Activated CD4-positive, alpha-beta T cell treated with anti-CD3 and anti-CD28 coated beads, Interleukin-2, Interleukin-6, amounts not matched to agents 100 ng/mL and 50 ng/mL, durations not matched to agents 16 hours and 8 hours (primary cell): Measurements from ENCODE around the gene ELAC1.
"Not testable (repeated sequence)": the region's sequence is repeated elsewhere in the genome, so short reads cannot be mapped to it uniquely, and the experiment has no call there.

ENCODE experiments used
- DNase-seq: peaks from one replicate; pipeline ENCODE4 v3.0.0-alpha.2; 2020

The ELAC1 gene

DNA sequence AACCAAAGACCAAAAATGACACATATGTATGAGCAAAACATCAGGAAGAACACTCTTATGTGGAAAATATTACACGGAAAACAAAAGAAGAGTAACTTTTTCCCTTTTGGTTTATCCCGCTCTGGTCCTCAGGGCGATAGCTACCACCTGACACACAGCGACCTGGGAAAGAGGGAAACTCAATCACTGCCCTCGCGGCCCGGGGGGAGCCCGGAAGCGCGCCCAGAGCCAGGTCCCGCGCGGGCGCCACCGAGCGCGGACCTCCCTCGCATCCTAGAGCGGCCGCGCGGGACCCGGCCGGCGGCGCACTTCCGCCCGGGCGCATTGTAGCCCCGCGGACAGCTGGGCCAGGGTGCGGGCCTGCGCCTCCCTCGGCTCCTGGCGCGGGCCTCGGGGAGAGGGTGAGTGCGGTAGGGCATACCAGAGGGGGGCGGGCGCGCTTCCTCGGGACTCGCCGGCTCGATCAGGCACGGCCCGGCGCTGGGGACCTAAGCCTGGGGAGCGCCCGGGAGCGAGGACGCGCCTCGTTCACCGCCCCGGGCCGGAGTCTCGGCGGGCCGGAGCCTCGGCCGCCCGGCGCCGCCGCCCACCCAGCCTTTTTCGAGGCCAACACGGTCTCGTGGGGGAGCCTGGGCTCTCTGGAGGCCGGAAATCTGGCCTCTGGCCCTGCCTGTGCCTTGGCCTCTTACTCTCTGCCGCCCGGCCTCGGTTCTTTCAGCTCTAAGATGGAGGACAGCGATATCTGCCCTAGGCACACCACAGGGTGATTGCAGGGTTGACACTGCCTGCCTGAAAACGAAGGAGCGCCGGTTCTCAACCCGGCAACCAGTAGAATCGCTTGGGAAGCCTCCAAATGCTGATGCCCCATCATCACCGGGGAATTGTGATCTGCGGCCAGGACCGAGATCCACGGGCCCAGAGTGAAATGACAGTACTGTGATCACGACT, at the start of gene ELAC1:
Gene ELAC1 (plus strand): TSS at position 327 of the 948 bp plus-strand sequence. CDS start 6,365 bp downstream, outside the sequence.
- peak; percentile 80 for DNase-seq

DNA sequence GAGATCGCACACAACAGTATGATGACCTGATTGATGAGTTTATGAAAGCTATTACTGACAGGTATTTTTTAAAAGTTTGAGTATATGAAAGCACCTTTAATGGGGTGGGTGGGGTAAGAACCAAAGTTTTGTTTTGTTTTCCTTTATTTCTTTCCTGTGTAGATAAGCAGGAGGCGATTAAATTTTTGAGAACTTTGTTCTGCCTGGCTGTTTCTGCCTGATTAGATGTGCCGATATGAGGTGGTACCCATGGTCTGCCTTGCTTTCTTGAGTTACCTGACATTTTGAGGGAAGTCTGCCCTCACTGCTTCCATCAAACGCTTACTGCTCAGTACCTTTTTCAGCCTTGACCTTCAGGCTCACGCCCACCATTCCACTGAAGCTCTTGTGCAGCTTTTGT, 49.7 kb upstream of the ELAC1 start:
- no peak for DNase-seq

- no peak for DNase-seq
Observed at GRCh38 chr18:50924372-50924771, 43.5 kb upstream of the ELAC1 start.

DNA sequence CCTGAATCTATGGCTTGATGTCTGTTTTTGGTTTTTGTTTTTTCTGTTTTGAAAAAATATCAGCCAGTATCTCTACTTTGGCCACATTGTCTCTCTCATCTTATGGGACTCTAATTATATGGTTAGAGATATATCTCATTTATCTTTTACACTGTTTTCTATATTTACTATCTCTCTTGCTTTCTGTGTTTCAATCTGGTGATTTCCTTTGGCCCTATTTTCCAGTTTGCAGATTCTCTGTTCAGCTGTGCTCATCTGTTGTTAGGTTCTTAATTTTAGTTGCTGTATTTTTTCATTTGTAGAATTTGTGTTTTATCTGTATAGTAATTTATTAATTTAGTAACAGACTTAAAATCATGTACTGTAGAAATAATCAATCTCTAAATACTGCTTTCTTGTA, 41.3 kb upstream of the ELAC1 start:
- no peak for DNase-seq

DNA sequence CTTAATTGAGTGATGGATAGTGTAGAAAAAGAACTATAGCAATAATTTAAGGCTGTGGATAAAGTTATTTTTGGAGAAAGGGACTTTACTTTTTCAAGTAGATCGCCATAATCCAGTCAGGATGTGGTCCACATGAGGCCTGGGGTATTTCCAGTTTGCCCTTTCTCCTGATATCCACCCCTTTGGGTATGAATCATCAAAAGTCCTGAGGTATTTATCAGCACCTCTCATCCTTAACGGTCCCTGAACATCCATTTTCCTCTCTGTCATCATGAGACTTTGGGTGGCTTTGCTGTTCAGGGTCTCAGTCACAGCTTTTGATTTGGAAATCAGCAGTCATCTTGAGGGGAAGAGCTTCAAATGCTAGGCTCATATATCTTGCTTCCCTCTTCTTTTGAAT, 39.3 kb upstream of the ELAC1 start:
- DNase-seq = peak; percentile 9

- no peak for DNase-seq
Observed at GRCh38 chr18:50933684-50934083, 34.2 kb upstream of the ELAC1 start.

DNA sequence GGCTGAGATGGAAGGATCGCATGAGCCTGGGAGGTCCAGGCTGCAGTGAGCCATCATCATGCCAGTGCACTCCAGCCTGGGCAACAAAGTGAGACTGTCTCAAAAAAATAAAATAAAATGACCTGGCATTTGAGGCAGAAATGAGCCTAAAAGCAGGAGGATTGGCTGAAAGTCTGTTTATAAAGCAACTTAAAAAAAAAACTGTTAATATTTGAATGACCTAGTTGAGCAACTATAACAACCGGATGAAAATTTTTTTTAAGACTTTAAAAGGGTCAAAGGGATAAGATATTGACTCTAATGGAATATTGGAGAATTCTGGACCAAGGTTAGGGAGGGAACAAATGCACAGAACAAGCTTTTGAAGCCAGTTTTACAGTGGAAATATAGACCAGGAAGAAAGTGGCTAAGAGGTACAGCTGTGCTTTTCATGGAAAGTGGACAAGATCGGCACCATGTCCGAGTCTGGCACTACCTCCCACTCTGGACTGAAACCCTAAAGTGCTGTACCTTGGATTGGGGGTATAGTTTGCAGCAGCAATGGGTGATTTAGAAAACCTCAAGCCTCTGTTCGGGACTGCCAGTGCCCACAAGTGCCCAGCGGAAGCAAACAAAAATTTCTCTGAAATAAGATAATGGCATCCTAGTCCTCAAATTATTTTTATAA, 33.2 kb upstream of the ELAC1 start:
- no peak for DNase-seq

DNA sequence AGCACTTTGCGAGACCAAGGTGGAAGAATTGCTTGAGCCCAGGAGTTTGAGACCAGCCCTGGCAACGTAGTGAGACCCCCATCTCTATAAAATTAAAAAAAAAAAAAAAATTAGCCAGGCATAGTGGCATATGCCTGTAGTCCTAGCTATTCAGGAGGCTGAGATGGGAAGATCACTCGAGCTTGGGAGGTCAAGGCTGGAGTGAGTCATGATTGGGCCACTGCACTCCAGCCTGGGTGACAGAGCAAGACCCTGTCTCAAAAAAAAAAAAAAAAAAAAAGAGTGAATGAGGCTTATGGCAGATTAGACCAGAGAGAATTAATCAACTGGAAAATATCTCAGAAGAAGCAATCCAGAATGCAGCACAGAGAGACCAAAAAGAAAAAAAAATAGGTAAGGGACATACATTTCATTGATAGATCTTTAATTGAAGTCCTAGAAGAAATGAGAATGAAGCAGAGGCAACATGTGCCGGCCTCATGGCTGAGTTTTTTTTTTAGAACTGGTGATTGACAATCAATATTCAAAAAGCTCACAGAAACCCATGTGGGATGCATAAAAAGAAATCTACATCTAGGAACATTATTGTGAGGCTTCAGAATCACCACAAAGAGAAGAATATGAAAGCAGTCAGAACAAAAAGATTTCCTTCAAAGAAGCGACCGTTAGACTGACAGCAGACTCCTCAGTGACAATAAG, 32.2 kb upstream of the ELAC1 start:
- no peak for DNase-seq

DNA sequence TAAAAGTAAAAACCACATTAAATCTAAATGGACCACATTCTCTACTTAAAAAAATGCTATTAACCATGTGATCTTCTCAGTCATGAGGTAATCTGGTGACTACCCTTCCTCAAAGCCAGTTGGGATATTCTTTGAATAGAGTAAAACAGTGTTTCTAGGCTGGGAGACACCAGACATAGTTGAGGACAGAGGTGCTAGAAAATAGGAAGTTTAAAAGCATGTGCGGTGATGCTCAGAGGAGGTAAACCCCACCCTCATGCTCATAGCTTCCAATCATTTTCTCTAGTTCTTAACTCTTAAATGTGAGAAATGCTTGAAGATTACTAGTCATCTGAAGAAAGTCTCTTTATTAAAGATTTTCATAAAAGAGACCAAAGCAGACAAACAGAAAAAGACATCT, 30.7 kb upstream of the ELAC1 start:
- no peak for DNase-seq

DNA sequence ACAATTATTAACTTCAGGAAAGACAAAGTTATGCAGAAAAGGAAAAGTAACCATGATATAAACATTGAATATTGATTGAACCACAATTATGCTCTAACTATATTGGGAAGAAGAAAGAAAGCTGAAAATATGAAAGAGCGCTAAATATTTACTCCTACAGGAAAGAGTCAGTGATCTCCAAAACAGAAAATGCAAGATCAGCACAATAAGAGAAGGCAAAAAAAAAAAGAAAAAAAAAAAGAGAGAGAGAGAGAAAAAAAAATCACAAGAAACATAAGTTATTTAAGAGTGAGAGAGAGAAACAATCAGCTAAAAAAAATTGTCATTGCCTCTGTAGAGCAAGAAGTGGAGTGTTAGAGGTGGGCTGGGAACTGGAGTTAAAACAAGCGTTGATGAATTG, 28.9 kb upstream of the ELAC1 start:
- DNase-seq = no peak

GRCh38 chr18:50944245-50944932, 23.5 kb upstream of the ELAC1 start:
- DNase-seq = no peak

- DNase-seq = not testable (repeated sequence)
Observed at GRCh38 chr18:50945918-50946317, 21.9 kb upstream of the ELAC1 start.

DNA sequence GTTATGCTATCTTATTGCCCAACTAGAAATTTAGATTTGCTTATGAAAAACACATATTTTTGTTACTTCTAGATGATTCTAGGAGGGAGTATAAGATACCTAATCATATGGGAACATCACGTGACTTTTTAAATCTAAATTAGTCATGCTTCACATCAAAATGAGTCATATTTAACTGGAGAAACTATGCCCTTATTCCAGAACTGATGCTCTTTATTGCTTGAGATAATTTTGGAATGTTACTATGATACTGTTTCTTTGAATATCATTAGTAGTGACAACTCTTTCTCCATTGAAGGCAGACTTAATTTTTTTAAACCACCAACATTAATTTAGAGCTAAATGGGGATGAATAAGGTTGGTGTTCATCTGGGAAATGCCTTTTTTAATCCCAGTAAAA, 19.9 kb upstream of the ELAC1 start:
- DNase-seq = no peak

DNA sequence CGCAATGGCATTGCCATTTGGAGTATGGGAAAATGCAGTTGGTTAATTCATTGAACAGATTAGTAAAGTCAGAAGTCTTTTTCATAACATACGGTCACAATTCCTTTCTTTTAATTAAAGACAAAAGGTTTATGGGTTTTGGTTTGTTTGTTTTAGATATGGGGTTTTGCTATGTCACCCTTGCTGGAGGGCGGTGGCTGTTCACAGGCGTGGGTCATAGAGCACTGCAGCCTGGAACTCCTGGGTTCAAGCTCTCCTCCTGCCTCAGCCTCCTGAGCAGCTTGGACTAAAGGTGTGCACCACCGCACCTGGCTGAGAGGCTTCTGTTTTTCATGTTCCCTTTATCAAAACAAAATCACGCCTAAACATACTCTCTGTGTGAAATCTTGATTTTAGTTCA, 18.7 kb upstream of the ELAC1 start:
- DNase-seq = no peak

- DNase-seq = no peak
Observed at GRCh38 chr18:50950626-50951025, 17.2 kb upstream of the ELAC1 start.

GRCh38 chr18:50953822-50954221, 14.0 kb upstream of the ELAC1 start:
- no peak for DNase-seq

DNA sequence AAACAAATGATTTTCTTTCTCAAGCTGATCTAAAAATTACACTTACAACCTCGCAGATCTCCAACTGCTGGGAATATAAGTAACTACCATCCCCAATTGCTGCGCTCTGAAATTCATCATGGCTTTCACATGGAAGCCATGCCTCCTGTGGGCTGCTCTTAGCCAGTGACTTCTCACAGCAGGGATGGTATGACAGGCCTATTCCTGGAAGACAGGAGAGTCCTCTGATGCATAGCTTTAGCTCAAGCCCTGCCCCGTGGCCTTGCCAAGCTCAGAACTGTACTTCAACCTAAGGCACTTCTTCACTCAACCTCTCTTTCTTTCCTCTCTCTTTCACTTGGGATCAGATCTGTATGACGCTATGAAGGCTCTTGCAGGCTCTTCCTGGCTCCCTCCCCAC, 12.6 kb upstream of the ELAC1 start:
- no peak for DNase-seq

DNA sequence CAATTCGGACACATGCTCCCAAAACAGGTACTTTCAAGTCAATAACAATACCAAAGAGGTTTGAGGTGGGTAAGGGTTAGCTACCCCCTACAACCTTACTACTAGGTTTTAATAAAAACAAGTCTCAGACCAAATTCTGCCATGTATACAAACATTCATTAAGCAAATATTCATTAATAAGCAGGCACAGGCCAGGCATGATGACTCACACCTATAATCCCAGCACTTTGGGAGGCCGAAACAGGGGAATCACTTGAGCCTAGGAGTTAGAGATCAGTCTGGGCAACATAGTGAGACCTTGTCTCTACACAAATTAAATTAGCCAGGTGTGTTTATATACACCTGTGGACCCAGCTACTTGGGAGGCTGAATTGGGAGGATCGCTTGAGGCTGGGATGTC, 11.7 kb upstream of the ELAC1 start:
- DNase-seq = no peak

GRCh38 chr18:50961974-50962373, 5.9 kb upstream of the ELAC1 start:
- DNase-seq = no peak

DNA sequence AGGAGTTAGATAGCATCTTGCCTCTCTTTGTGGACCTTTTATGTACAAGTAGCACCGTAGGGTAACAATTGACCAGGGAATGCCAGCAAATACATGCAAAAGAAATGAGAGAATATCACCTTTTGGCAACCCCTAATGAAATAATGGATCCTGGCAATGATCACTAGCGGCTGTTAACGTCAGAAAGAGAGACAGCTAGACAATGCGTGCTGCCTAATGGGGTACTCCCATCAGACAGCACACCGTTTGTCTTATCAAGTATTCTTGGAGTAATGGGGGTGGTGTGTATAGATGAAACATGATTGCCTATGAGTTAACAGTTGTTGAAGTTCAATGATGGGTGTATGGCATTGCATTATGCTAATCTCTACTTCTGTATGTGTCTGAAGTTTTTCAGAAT, 1.6 kb downstream of the ELAC1 start:
- DNase-seq = no peak

DNA sequence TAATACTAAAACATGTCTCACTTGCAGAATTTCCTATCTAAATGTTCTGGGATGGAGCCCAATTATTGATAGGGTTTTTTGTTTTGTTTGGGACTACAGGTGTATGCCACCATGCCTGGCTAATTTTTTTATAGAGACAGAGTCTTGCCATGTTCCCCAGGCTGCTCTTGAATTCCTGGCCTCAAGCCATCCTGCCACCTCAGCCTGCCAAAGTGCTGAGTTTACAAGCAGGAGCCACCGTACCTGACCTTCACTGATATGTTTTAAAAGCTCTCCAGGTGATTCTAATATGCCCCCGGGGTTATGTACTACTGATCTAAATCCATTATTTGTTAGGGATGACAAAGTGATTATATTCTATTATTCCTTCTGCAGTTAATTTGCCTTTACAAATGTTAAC, 2.2 kb downstream of the ELAC1 start:
- DNase-seq = no peak

DNA sequence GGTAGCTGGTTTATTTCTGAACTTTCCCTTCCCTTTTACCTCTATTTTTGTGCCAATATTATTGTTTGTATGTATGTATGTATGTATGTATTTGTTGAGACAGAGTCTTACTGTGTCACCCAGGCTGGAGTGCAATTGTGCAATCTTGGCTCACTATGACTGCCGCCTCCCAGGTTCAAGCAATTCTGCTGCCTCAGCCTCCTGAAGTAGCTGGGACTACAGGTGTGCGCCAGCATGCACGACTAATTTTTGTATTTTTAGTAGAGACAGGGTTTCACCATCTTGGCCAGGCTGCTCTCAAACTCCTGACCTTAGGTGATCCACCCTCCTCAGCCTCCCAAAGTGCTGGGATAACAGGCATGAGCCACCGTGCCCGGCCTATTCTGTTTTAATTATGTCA, 4.6 kb downstream of the ELAC1 start:
- DNase-seq = peak; percentile 30
